Measurements from ENCODE around the gene MIS18A. TPM values are rescaled to one million over a fixed set of nuclear protein-coding genes. Genes with fewer than 3 reads are reported as not detected.
A peak's percentile ranks its signal among the peaks of the same experiment; 100 is the strongest.

The MIS18A gene, protein sequence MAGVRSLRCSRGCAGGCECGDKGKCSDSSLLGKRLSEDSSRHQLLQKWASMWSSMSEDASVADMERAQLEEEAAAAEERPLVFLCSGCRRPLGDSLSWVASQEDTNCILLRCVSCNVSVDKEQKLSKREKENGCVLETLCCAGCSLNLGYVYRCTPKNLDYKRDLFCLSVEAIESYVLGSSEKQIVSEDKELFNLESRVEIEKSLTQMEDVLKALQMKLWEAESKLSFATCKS
- total RNA-seq (1 to 10 TPM; 4.5 to 10.0 (median 9.5) TPM), total RNA-seq (2.6 to 29.7 (median 7.1) reads per million in 29 experiments)
- total RNA-seq (2013) = 5.6 TPM

- ChIA-PET CTCF (interaction anchor here (0.6 to 0.7 kb wide), 4 partner anchors 111 to 1069 kb away, joined by 4 to 9 read pairs (median 8); no protein-coding TSS in a partner anchor), POLR2A (interaction anchor here (0.5 to 0.6 kb wide), 4 partner anchors 10 to 1670 kb away, joined by 3 to 8 read pairs (median 8); no protein-coding TSS in a partner anchor)
- H3K4me3 ChIP-seq (ENCODE audit: control insufficient read depth in 1 of 2, extremely low read depth in 1 of 2, low read length in 1 of 2) = peak within 1 kb of the TSS; percentile 74 to 84
- peaks cover 6% of the 10 kb centered on the region for H3K36me3 Mint-ChIP-seq
- peak; percentile 95 to 96 (median 96) for ATAC-seq (replicated peaks in 1 of 4)
- H3K4me1 ChIP-seq (ENCODE audit: control insufficient read depth in 1 of 2, extremely low read depth in 1 of 2, insufficient read depth in 2 of 2, low read length in 2 of 2) = peaks cover 10 to 21% of the 10 kb centered on the region in 2 experiments
- no peaks in the 10 kb centered on the region for H3K27me3 Mint-ChIP-seq
- peak within 1 kb of the TSS; percentile 96 to 99 (median 97) for H3K4me3 Mint-ChIP-seq
- H3K27ac ChIP-seq (ENCODE audit: low read length) = peak within 1 kb of the TSS; percentile 60
- H3K4me1 Mint-ChIP-seq = peaks cover 22 to 28% (median 27%) of the 10 kb centered on the region in 3 donors
- H3K36me3 ChIP-seq (ENCODE audit: control insufficient read depth in 2 of 2, extremely low read depth in 1 of 2, insufficient read depth in 1 of 2, low read length in 1 of 2) = peaks cover 0 to 1% of the 10 kb centered on the region in 2 donors
- no peaks in the 10 kb centered on the region for H3K9me3 ChIP-seq
- under 1% methylated on average over 69 of the region's 69 CpGs for WGBS (ENCODE audit: insufficient coverage)
- no peaks in the 10 kb centered on the region for H3K27me3 ChIP-seq (replicated peaks in 1 of 2; ENCODE audit: control insufficient read depth in 2 of 2, extremely low read depth in 1 of 2, insufficient read depth in 2 of 2, low read length in 1 of 2)
- DNase-seq = peak; percentile 90 to 98 (median 95)
- peak within 1 kb of the TSS; percentile 84 to 90 for H3K27ac Mint-ChIP-seq
- H3K9me3 Mint-ChIP-seq = no peaks in the 10 kb centered on the region
These were observed at the start of gene MIS18A for GRCh38 chr21:32278518-32279376. TSS of gene MIS18A (minus strand) at chr21:32279049. CDS start at chr21:32279014, 35 bp downstream.

DNA sequence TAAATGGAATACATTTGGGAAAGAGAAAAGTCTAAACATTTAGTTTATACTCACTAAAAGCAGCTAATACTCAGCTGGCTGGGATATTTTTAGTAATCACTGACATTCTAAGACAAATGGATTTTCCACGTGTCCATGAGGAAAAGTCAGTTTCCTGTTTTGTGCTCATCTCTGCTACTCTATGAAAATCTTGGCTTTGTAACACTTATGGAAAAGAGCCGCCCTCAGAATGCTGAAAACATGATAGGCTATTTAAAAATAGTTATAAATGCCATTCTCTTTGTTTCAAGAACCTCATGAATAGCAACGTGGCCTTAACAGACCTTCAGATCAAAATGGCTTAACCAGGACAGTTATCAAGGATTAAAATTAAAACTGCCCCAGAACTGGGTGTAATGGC is 49.7 kb upstream of the MIS18A start:
- no CpG with 5 or more reads among the region's 3 CpGs for WGBS (ENCODE audit: insufficient coverage)
- Mint-ChIP-seq H3K9me3 (no peaks in the 10 kb centered on the region), H3K4me3 (no peak overlapping the region), H3K27me3 (no peaks in the 10 kb centered on the region), H3K36me3 (peaks cover 91% of the 10 kb centered on the region), H3K27ac (no peak overlapping the region), H3K4me1 (no peaks in the 10 kb centered on the region)
- Histone ChIP-seq H3K36me3 (ENCODE audit: control insufficient read depth in 2 of 2, extremely low read depth in 1 of 2, insufficient read depth in 1 of 2, low read length in 1 of 2) (peaks cover 21 to 63% of the 10 kb centered on the region in 2 donors), H3K27me3 (replicated peaks in 1 of 2; ENCODE audit: control insufficient read depth in 2 of 2, extremely low read depth in 1 of 2, insufficient read depth in 2 of 2, low read length in 1 of 2) (no peaks in the 10 kb centered on the region), H3K4me1 (ENCODE audit: control insufficient read depth in 1 of 2, extremely low read depth in 1 of 2, insufficient read depth in 2 of 2, low read length in 2 of 2) (no peaks in the 10 kb centered on the region), H3K9me3 (no peaks in the 10 kb centered on the region), H3K27ac (ENCODE audit: low read length) (no peak overlapping the region), H3K4me3 (ENCODE audit: control insufficient read depth in 1 of 2, extremely low read depth in 1 of 2, low read length in 1 of 2) (no peak overlapping the region)
- DNase-seq (no peak), ATAC-seq (replicated peaks in 1 of 4) (no peak)
- ChIA-PET POLR2A (no interaction called here), CTCF (no interaction called here)

DNA sequence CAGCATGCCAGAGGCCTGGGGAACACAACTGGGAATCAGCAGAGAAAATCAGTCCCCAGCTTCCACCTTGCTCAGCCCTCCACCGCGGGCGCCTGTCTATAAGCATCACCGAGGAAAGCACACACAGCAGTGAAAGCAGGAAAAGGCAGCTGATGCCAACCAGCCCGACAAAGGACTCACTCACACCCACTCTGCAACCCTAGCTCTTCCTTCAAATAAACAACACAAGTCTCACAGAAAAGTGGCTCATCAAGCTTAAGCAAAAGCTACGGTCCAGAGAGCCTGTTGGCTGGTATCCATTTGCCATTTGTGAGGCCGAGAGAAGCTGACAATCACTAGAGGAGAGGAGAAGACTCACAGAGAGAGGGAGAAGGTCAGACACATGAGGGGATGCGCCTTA is 46.9 kb upstream of the MIS18A start:
- Histone ChIP-seq H3K4me3 (ENCODE audit: control insufficient read depth in 1 of 2, extremely low read depth in 1 of 2, low read length in 1 of 2) (no peak overlapping the region), H3K27me3 (replicated peaks in 1 of 2; ENCODE audit: control insufficient read depth in 2 of 2, extremely low read depth in 1 of 2, insufficient read depth in 2 of 2, low read length in 1 of 2) (no peaks in the 10 kb centered on the region), H3K36me3 (ENCODE audit: control insufficient read depth in 2 of 2, extremely low read depth in 1 of 2, insufficient read depth in 1 of 2, low read length in 1 of 2) (peaks cover 13 to 70% of the 10 kb centered on the region in 2 donors), H3K9me3 (no peaks in the 10 kb centered on the region), H3K4me1 (ENCODE audit: control insufficient read depth in 1 of 2, extremely low read depth in 1 of 2, insufficient read depth in 2 of 2, low read length in 2 of 2) (no peaks in the 10 kb centered on the region), H3K27ac (ENCODE audit: low read length) (no peak overlapping the region)
- no peaks in the 10 kb centered on the region for H3K4me1 Mint-ChIP-seq
- H3K27me3 Mint-ChIP-seq = no peaks in the 10 kb centered on the region
- POLR2A ChIA-PET = no interaction called here
- peak in 1 of 35 experiments; percentile 14 for DNase-seq
- 100% methylated on average over 4 of the region's 8 CpGs for WGBS (ENCODE audit: insufficient coverage)
- H3K27ac Mint-ChIP-seq = no peak overlapping the region
- CTCF ChIA-PET = no interaction called here
- no peak overlapping the region for H3K4me3 Mint-ChIP-seq
- ATAC-seq (replicated peaks in 1 of 4) = no peak
- peaks cover 87% of the 10 kb centered on the region for H3K36me3 Mint-ChIP-seq
- H3K9me3 Mint-ChIP-seq = no peaks in the 10 kb centered on the region

- Histone ChIP-seq H3K9me3 (no peaks in the 10 kb centered on the region), H3K27ac (ENCODE audit: low read length) (no peak overlapping the region), H3K36me3 (ENCODE audit: control insufficient read depth in 2 of 2, extremely low read depth in 1 of 2, insufficient read depth in 1 of 2, low read length in 1 of 2) (peaks cover 19 to 87% of the 10 kb centered on the region in 2 donors), H3K27me3 (replicated peaks in 1 of 2; ENCODE audit: control insufficient read depth in 2 of 2, extremely low read depth in 1 of 2, insufficient read depth in 2 of 2, low read length in 1 of 2) (no peaks in the 10 kb centered on the region), H3K4me3 (ENCODE audit: control insufficient read depth in 1 of 2, extremely low read depth in 1 of 2, low read length in 1 of 2) (no peak overlapping the region), H3K4me1 (ENCODE audit: control insufficient read depth in 1 of 2, extremely low read depth in 1 of 2, insufficient read depth in 2 of 2, low read length in 2 of 2) (no peaks in the 10 kb centered on the region)
- ATAC-seq (replicated peaks in 1 of 4) = no peak
- no peak overlapping the region for H3K4me3 Mint-ChIP-seq
- no peaks in the 10 kb centered on the region for H3K9me3 Mint-ChIP-seq
- peak in 1 of 35 experiments; percentile 22 for DNase-seq
- no peak overlapping the region for H3K27ac Mint-ChIP-seq
- H3K4me1 Mint-ChIP-seq = no peaks in the 10 kb centered on the region
- H3K36me3 Mint-ChIP-seq = peaks cover 87% of the 10 kb centered on the region
- H3K27me3 Mint-ChIP-seq = no peaks in the 10 kb centered on the region
- WGBS (ENCODE audit: insufficient coverage) = 94% methylated on average over 7 of the region's 10 CpGs
- ChIA-PET POLR2A (no interaction called here), CTCF (no interaction called here)
These were observed 43.8 kb upstream of the MIS18A start for GRCh38 chr21:32322676-32323075.

DNA sequence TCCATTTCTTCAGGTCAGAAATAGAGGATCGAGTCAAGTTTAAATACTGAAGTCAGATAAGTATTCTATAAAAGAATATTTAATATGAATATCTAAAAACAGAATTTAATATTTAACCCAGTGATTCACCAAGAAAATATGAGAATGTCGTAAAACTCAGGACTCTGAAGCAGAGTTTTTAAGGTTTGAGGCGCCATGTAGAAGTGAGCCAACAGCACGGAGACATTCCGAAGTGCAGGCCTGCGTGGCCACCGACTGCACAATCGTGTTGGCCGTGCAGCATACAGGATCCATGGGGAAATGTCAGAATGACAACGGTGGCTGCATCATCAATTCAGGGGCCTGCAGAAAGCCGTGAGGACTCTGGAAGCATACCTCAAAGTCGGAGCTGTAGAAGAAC is 43.3 kb upstream of the MIS18A start:
- peaks cover 85% of the 10 kb centered on the region for H3K36me3 Mint-ChIP-seq
- no peak overlapping the region for H3K4me3 ChIP-seq (ENCODE audit: control insufficient read depth in 1 of 2, extremely low read depth in 1 of 2, low read length in 1 of 2)
- POLR2A ChIA-PET = no interaction called here
- H3K27me3 Mint-ChIP-seq = no peaks in the 10 kb centered on the region
- H3K4me1 Mint-ChIP-seq = no peaks in the 10 kb centered on the region
- H3K36me3 ChIP-seq (ENCODE audit: control insufficient read depth in 2 of 2, extremely low read depth in 1 of 2, insufficient read depth in 1 of 2, low read length in 1 of 2) = peaks cover 19 to 93% of the 10 kb centered on the region in 2 donors
- H3K27me3 ChIP-seq (replicated peaks in 1 of 2; ENCODE audit: control insufficient read depth in 2 of 2, extremely low read depth in 1 of 2, insufficient read depth in 2 of 2, low read length in 1 of 2) = no peaks in the 10 kb centered on the region
- whole genome bisulfite sequencing (ENCODE audit: insufficient coverage) = 98% methylated on average over 11 of the region's 12 CpGs
- peak in 1 of 35 experiments; percentile 16 for DNase-seq
- H3K27ac ChIP-seq (ENCODE audit: low read length) = no peak overlapping the region
- ATAC-seq (replicated peaks in 1 of 4) = no peak
- no peaks in the 10 kb centered on the region for H3K4me1 ChIP-seq (ENCODE audit: control insufficient read depth in 1 of 2, extremely low read depth in 1 of 2, insufficient read depth in 2 of 2, low read length in 2 of 2)
- H3K4me3 Mint-ChIP-seq = no peak overlapping the region
- CTCF ChIA-PET = no interaction called here
- no peaks in the 10 kb centered on the region for H3K9me3 Mint-ChIP-seq
- H3K9me3 ChIP-seq = no peaks in the 10 kb centered on the region
- H3K27ac Mint-ChIP-seq = no peak overlapping the region

DNA sequence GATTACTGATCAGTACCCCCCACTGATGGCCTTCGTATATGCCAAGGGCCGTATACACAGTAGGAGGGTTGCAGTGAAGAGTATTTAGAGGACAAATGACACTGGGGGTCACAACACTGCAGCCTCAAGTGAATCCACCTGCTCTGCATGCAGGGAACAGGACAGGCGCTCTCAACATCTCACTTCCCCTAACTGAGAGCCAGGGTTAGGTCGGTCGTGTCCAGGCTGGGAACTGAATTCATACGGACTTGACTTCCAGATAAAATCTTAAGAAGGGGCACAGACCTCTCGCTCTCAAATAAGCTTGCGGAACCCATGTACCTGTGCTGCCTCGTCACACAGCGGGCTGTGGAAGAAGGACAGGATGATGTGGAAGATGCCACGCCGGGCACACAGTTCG is 42.6 kb upstream of the MIS18A start:
- POLR2A ChIA-PET = no interaction called here

More for the DNA sequence above, 42.6 kb upstream of the MIS18A start:
- CTCF ChIA-PET = no interaction called here
- H3K4me3 ChIP-seq (ENCODE audit: control insufficient read depth in 1 of 2, extremely low read depth in 1 of 2, low read length in 1 of 2) = no peak overlapping the region
- no peaks in the 10 kb centered on the region for H3K9me3 ChIP-seq
- Mint-ChIP-seq H3K9me3 (no peaks in the 10 kb centered on the region), H3K36me3 (peaks cover 81% of the 10 kb centered on the region), H3K27me3 (no peaks in the 10 kb centered on the region), H3K4me3 (no peak overlapping the region), H3K27ac (no peak overlapping the region), H3K4me1 (no peaks in the 10 kb centered on the region)
- H3K27me3 ChIP-seq (replicated peaks in 1 of 2; ENCODE audit: control insufficient read depth in 2 of 2, extremely low read depth in 1 of 2, insufficient read depth in 2 of 2, low read length in 1 of 2) = no peaks in the 10 kb centered on the region
- ATAC-seq (replicated peaks in 1 of 4) (no peak), DNase-seq (no peak)
- no peak overlapping the region for H3K27ac ChIP-seq (ENCODE audit: low read length)
- H3K36me3 ChIP-seq (ENCODE audit: control insufficient read depth in 2 of 2, extremely low read depth in 1 of 2, insufficient read depth in 1 of 2, low read length in 1 of 2) = peaks cover 20 to 96% of the 10 kb centered on the region in 2 donors
- H3K4me1 ChIP-seq (ENCODE audit: control insufficient read depth in 1 of 2, extremely low read depth in 1 of 2, insufficient read depth in 2 of 2, low read length in 2 of 2) = no peaks in the 10 kb centered on the region
- 100% methylated on average over 4 of the region's 13 CpGs for WGBS (ENCODE audit: insufficient coverage)
